ENCODE results near the gene PRDM16. TPM values are rescaled to one million over a fixed set of nuclear protein-coding genes. Genes with fewer than 3 reads are reported as not detected.

Gene PRDM16
- total and polyA plus RNA-seq, 2 experiments from 2014 or later, result 0.14 to 0.16 TPM

GRCh38 chr1:3334366-3334765 lies 265.4 kb downstream of the PRDM16 start:
- H3K4me2 ChIP-seq, result no peak overlapping the region
- H3K36me3 ChIP-seq (ENCODE audit: insufficient read depth), result no peaks in the 10 kb centered on the region
- Mint-ChIP-seq H3K27ac (no peak overlapping the region), H3K4me3 (no peak overlapping the region), H3K4me1 (peaks cover 6% of the 10 kb centered on the region; the same call in 1 of the 3 replicates), H3K9me3 (no peaks in the 10 kb centered on the region), H3K36me3 (ENCODE audit: low read depth) (no peaks in the 10 kb centered on the region), H3K27me3 (ENCODE audit: insufficient read depth, low read depth, poor library complexity) (peaks cover 7% of the 10 kb centered on the region)
- H3K9me2 ChIP-seq (ENCODE audit: insufficient read depth), result no peaks in the 10 kb centered on the region
- TF ChIP-seq ETS1 (IDR thresholded peaks at IDR 0.05), result no peak
- TF ChIP-seq REST (IDR thresholded peaks at IDR 0.05; ENCODE audit: unreplicated experiment), result no peak
- no peak for TF ChIP-seq ZNF114 (CRISPR knock-in tag; IDR thresholded peaks at IDR 0.05)
- no peak for TF ChIP-seq ZNF331 (CRISPR knock-in tag; IDR thresholded peaks at IDR 0.05; ENCODE audit: low read depth)
- no peak for TF ChIP-seq JUNB (IDR thresholded peaks at IDR 0.05; ENCODE audit: unreplicated experiment)
- no peak for TF ChIP-seq NANOG (IDR thresholded peaks at IDR 0.05; ENCODE audit: borderline replicate concordance)
- TF ChIP-seq CTCF (conservative IDR thresholded peaks at IDR 0.05; ENCODE audit: low read depth in 2 of 2), result no peak
- TF ChIP-seq ZNF462 (CRISPR knock-in tag; IDR thresholded peaks at IDR 0.05), result no peak
- TF ChIP-seq EZH2 (IDR thresholded peaks at IDR 0.05; ENCODE audit: low read depth, unreplicated experiment), result no peak
- no peak for TF ChIP-seq POLR2AphosphoS5 (IDR thresholded peaks at IDR 0.05; ENCODE audit: low read depth)
- no peak for TF ChIP-seq EZH2phosphoT487 (IDR thresholded peaks at IDR 0.05; ENCODE audit: unreplicated experiment)
- no peak for TF ChIP-seq STAT1 (IDR thresholded peaks at IDR 0.05; ENCODE audit: unreplicated experiment)
- TF ChIP-seq CREB1 (CRISPR knock-in tag; IDR thresholded peaks at IDR 0.05; ENCODE audit: low read depth), result no peak
- no peak for DNase-seq (ENCODE audit: low spot score)
- no peak overlapping the region for H3K4me3 ChIP-seq
- no peak overlapping the region for H2AFZ ChIP-seq
- no peaks in the 10 kb centered on the region for H3K27me3 ChIP-seq (ENCODE audit: insufficient read depth)
- peaks cover 9% of the 10 kb centered on the region; the same call in 1 of the 2 replicates for H3F3A ChIP-seq (replicated peaks; ENCODE audit: low read depth)
- no peaks in the 10 kb centered on the region for H3K4me1 ChIP-seq (ENCODE audit: insufficient read depth)
- no peak overlapping the region for H3K27ac ChIP-seq (ENCODE audit: low read depth)
- H3K79me2 ChIP-seq (replicated peaks; ENCODE audit: insufficient read depth), result no peaks in the 10 kb centered on the region
- no peak for ATAC-seq
- H4K20me1 ChIP-seq (replicated peaks; ENCODE audit: insufficient read depth), result no peaks in the 10 kb centered on the region

All from GM23338 (cell line).